Endothelial cell of umbilical vein (primary cell): ENCODE results near the gene CASR. TPM values are rescaled to one million over a fixed set of nuclear protein-coding genes. Genes with fewer than 3 reads are reported as not detected.

ENCODE experiments used
- BruUV-seq: library from RNA; stranded (reverse); fragments of 400-500 nt; replicated peaks from 2 replicates; lab custom pipeline; 2021; lab: Mats Ljungman, UMichigan
- CTCF ChIA-PET: fragments of 300-600, 350-600 bp; sonication (Branson Sonifier 250); formaldehyde crosslinking; loops from one replicate; lab custom pipeline; 2021; ENCODE audit warnings: antibody characterized with exemption, inconsistent platforms; lab: Charles Lee
- POLR2A ChIA-PET: fragments of 300-600, 350-600 bp; sonication (Branson Sonifier 250); formaldehyde crosslinking; loops from one replicate; lab custom pipeline; 2021; ENCODE audit warnings: antibody characterized with exemption, inconsistent platforms; lab: Charles Lee
- DNase-seq: peaks from one replicate; pipeline ENCODE4 v3.0.0-alpha.2; 2011; ENCODE audit warnings: low read depth, low spot score
- FAIRE-seq: peaks from 2 replicates; lab custom pipeline; 2011; peaks lifted over from hg19 to GRCh38; lab: Jason Lieb, UNC
- H2AFZ ChIP-seq: 2 replicates; pipeline ENCODE4 v1.6.0; 2012; ENCODE audit warnings: low read depth, low read length, control low read depth, inconsistent platforms
- H3K27ac ChIP-seq: 2 replicates; pipeline ENCODE4 v1.5.1; 2011; ENCODE audit warnings: low read depth, mild to moderate bottlenecking, control low read depth, low read length, moderate library complexity; ENCODE audit not compliant: insufficient read depth
- H3K27me3 ChIP-seq, 2 experiments: 2 replicates each; pipeline versions ENCODE4 v1.6.0 to v1.6.1; 2011; ENCODE audit warnings: low read length in 2 of 2, mixed read lengths in 1 of 2; ENCODE audit not compliant: control insufficient read depth in 2 of 2, insufficient read depth in 2 of 2
- H3K36me3 ChIP-seq, 2 experiments: 2 replicates in 1 of 2; 3 replicates in 1 of 2; pipeline ENCODE4 v1.5.1; 2011; ENCODE audit warnings: low read length in 2 of 2, mild to moderate bottlenecking in 1 of 2, moderate library complexity in 1 of 2; ENCODE audit not compliant: control insufficient read depth in 2 of 2, insufficient read depth in 2 of 2; ENCODE audit errors: extremely low read depth in 1 of 2
- H3K4me1 ChIP-seq: 3 replicates; pipeline ENCODE4 v1.5.1; 2011; ENCODE audit warnings: mild to moderate bottlenecking, low read length; ENCODE audit not compliant: control insufficient read depth, insufficient read depth; ENCODE audit errors: extremely low read depth
- H3K4me2 ChIP-seq: 2 replicates; pipeline ENCODE4 v1.6.1; 2011; ENCODE audit warnings: low read length, control low read depth, mixed read lengths; ENCODE audit not compliant: insufficient read depth
- H3K4me3 ChIP-seq, 3 experiments: fragments of 200-600 bp in 1 of 3; sonication (generic), shearing (Covaris generic) in 1 of 3; replicated peaks in 1 of 3; 2 replicates each; pipeline ENCODE4 v1.5.1; 2011 to 2016; ENCODE audit warnings: control low read depth in 3 of 3, low read length in 3 of 3, mild to moderate bottlenecking in 2 of 3, inconsistent platforms in 1 of 3, low read depth in 1 of 3, moderate library complexity in 1 of 3; ENCODE audit not compliant: insufficient read depth in 1 of 3
- H3K79me2 ChIP-seq: 2 replicates; pipeline ENCODE4 v1.6.0; 2012; ENCODE audit warnings: low read length, inconsistent platforms; ENCODE audit not compliant: control insufficient read depth, insufficient read depth
- H3K9ac ChIP-seq: replicated peaks from 2 replicates; pipeline ENCODE3; 2011; ENCODE audit warnings: low read length, control low read depth; ENCODE audit not compliant: insufficient read depth; ENCODE audit errors: extremely low read depth
- H3K9me1 ChIP-seq: replicated peaks from 3 replicates; pipeline ENCODE4 v1.6.0; 2011; ENCODE audit warnings: mild to moderate bottlenecking, low read length; ENCODE audit not compliant: control insufficient read depth, insufficient read depth; ENCODE audit errors: extremely low read depth
- H3K9me3 ChIP-seq: replicated peaks from 2 replicates; pipeline ENCODE4 v1.5.1; 2012; ENCODE audit warnings: low read length, inconsistent platforms; ENCODE audit not compliant: control insufficient read depth, insufficient read depth
- H4K20me1 ChIP-seq: replicated peaks from 2 replicates; pipeline ENCODE3; 2011; ENCODE audit warnings: mild to moderate bottlenecking, low read length; ENCODE audit not compliant: control insufficient read depth, insufficient read depth; ENCODE audit errors: extremely low read depth
- FOS ChIP-seq: IDR thresholded peaks from 2 replicates; pipeline ENCODE4 v1.6.1; 2011; ENCODE audit warnings: mild to moderate bottlenecking, low read length, moderate library complexity, borderline replicate concordance; ENCODE audit not compliant: insufficient read depth
- GATA2 ChIP-seq: IDR thresholded peaks from 2 replicates; pipeline ENCODE4 v1.7.0; 2011; ENCODE audit warnings: low read depth, mild to moderate bottlenecking, moderate library complexity, mixed read lengths, low read length; ENCODE audit not compliant: insufficient read length, insufficient read depth
- JUN ChIP-seq: IDR thresholded peaks from 2 replicates; pipeline ENCODE4 v1.6.1; 2011; ENCODE audit warnings: borderline replicate concordance, low read depth; ENCODE audit not compliant: insufficient read length, insufficient read depth
- MAX ChIP-seq: IDR thresholded peaks from 2 replicates; pipeline ENCODE4 v1.6.1; 2011; ENCODE audit not compliant: insufficient read depth, insufficient read length
- MYC ChIP-seq: IDR thresholded peaks from one replicate; pipeline ENCODE4 v1.6.1; 2011; ENCODE audit warnings: mild to moderate bottlenecking, low read depth, low read length
- dilution Hi-C: fragments of 300-500 bp; cut with MboI; formaldehyde crosslinking; loops from one replicate; pipeline ENCODE4 v1.15.0; 2019; ENCODE audit warnings: low sequenced_read_pairs; ENCODE audit not compliant: extremely low pct_ligation_motif_present
- intact Hi-C: fragments of 100-400 bp; cut with micrococcal nuclease; formaldehyde crosslinking; loops from one replicate; pipeline ENCODE4 v1.10.0; 2022
- polyA plus RNA-seq, 4 experiments: library from polyadenylated mRNA; depleted of rRNA in 3 of 4; stranded (reverse) in 3 of 4; unstranded in 1 of 4; fragments of >200 nt; gene quantifications; 2 replicates each; pipeline versions ENCODE4 v1.2.1 to v1.2.3, GENCODE V29; 2011 to 2012; ENCODE audit warnings: missing spikeins in 1 of 4
- total RNA-seq: library from RNA; stranded (reverse); gene quantifications from 2 replicates; pipeline ENCODE4 v1.2.3, GENCODE V29; 2021
- TF ChIP-seq, protein P1 (sequence below), 2 donors: IDR thresholded peaks; 1 replicate in 1 of 2; 2 replicates in 1 of 2; pipeline ENCODE4 v1.5.1; 2011; ENCODE audit warnings: low read length in 2 of 2, mild to moderate bottlenecking in 2 of 2, moderate library complexity in 2 of 2, control low read depth in 1 of 2, inconsistent platforms in 1 of 2, low read depth in 1 of 2; ENCODE audit not compliant: insufficient read depth in 1 of 2; ENCODE audit errors: extremely low read depth in 1 of 2

Gene CASR
- total and polyA plus RNA-seq, 2 donors (not counting 3 experiments of a cell fraction or from before 2014, with no cell fraction given): not detected

- FAIRE-seq (no peak), DNase-seq (no peak)
- H3K4me1 ChIP-seq: no peaks in the 10 kb centered on the region
- H2AFZ ChIP-seq: no peak overlapping the region
- H3K27me3 ChIP-seq: no peaks in the 10 kb centered on the region
- intact Hi-C loops (no loop called here), dilution Hi-C loops (no loop called here)
- H4K20me1 ChIP-seq: no peaks in the 10 kb centered on the region
- no TSS peak for BruUV-seq
- no peak overlapping the region for H3K4me3 ChIP-seq
- H3K4me2 ChIP-seq: no peak overlapping the region
- ChIA-PET POLR2A (no interaction called here), CTCF (interaction anchor here (0.7 kb wide), 1 partner anchor 29 kb away, joined by 3 read pairs; no protein-coding TSS in a partner anchor)
- no peaks in the 10 kb centered on the region for H3K9me3 ChIP-seq
- TF ChIP-seq GATA2: no peak
- TF ChIP-seq, protein P1, sequence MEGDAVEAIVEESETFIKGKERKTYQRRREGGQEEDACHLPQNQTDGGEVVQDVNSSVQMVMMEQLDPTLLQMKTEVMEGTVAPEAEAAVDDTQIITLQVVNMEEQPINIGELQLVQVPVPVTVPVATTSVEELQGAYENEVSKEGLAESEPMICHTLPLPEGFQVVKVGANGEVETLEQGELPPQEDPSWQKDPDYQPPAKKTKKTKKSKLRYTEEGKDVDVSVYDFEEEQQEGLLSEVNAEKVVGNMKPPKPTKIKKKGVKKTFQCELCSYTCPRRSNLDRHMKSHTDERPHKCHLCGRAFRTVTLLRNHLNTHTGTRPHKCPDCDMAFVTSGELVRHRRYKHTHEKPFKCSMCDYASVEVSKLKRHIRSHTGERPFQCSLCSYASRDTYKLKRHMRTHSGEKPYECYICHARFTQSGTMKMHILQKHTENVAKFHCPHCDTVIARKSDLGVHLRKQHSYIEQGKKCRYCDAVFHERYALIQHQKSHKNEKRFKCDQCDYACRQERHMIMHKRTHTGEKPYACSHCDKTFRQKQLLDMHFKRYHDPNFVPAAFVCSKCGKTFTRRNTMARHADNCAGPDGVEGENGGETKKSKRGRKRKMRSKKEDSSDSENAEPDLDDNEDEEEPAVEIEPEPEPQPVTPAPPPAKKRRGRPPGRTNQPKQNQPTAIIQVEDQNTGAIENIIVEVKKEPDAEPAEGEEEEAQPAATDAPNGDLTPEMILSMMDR (IDR thresholded peaks at IDR 0.05; ENCODE audit: extremely low read depth in 1 of 2, insufficient read depth in 1 of 2, low read depth in 1 of 2, low read length in 2 of 2): no peak
- no peak for TF ChIP-seq MAX
- no peak for TF ChIP-seq JUN
- TF ChIP-seq FOS: no peak
- TF ChIP-seq MYC: no peak
- H3K27ac ChIP-seq: no peak overlapping the region
- H3K9ac ChIP-seq: no peak overlapping the region
- H3K36me3 ChIP-seq: no peaks in the 10 kb centered on the region
- no peaks in the 10 kb centered on the region for H3K9me1 ChIP-seq
- H3K79me2 ChIP-seq: no peaks in the 10 kb centered on the region
These were observed 50.6 kb downstream of the CASR start for GRCh38 chr3:122234117-122234516.
